GM18873 (cell line): ENCODE data around the gene CCDC91.

Experiments used
- ATAC-seq: cut with Tn5 transposase; IDR thresholded peaks from one replicate; pipeline ENCODE4 v1.9.1; 2021; ENCODE audit warnings: mild to moderate bottlenecking, moderate library complexity, moderate number of reproducible peaks; ENCODE audit not compliant: unreplicated experiment, low FRiP score

Gene CCDC91

GRCh38 chr12:28569698-28570411 is 379.6 kb downstream of the CCDC91 start:
- no peak for ATAC-seq

GRCh38 chr12:28570811-28571210 is 380.6 kb downstream of the CCDC91 start:
- ATAC-seq, result no peak

- ATAC-seq, result no peak
These were observed 384.7 kb downstream of the CCDC91 start for GRCh38 chr12:28574746-28575592.

GRCh38 chr12:28575593-28576205 is 385.4 kb downstream of the CCDC91 start:
- ATAC-seq, result no peak

GRCh38 chr12:28578361-28578760 is 388.1 kb downstream of the CCDC91 start:
- ATAC-seq, result no peak

GRCh38 chr12:28578833-28579252 is 388.6 kb downstream of the CCDC91 start:
- no peak for ATAC-seq

- ATAC-seq, result no peak
These were observed 392.6 kb downstream of the CCDC91 start for GRCh38 chr12:28582672-28583376.

GRCh38 chr12:28583701-28584261 is 393.5 kb downstream of the CCDC91 start:
- ATAC-seq, result no peak

- ATAC-seq, result no peak
These were observed 394.9 kb downstream of the CCDC91 start for GRCh38 chr12:28585146-28585545.

- ATAC-seq, result no peak
These were observed 396.2 kb downstream of the CCDC91 start for GRCh38 chr12:28586481-28586880.

GRCh38 chr12:28591831-28592230 is 401.6 kb downstream of the CCDC91 start:
- ATAC-seq, result no peak
